Neuronal stem cell (in vitro differentiated cells): Measurements from ENCODE around the gene MAD1L1.

Experiments
- DNase-seq: peaks from one replicate; pipeline ENCODE4 v3.0.0-alpha.2; 2013; ENCODE audit warnings: low spot score
- H2AFZ ChIP-seq: one replicate; pipeline ENCODE4 v1.6.1; 2013; ENCODE audit warnings: mild to moderate bottlenecking, low read length, inconsistent platforms
- H2AK5ac ChIP-seq: 2 replicates; pipeline ENCODE4 v1.6.1; 2013; ENCODE audit warnings: low read depth, mild to moderate bottlenecking, inconsistent platforms, low read length, moderate library complexity, mixed read lengths
- H2BK120ac ChIP-seq: 2 replicates; pipeline ENCODE4 v1.6.1; 2013; ENCODE audit warnings: low read depth, mild to moderate bottlenecking, inconsistent platforms, low read length, moderate library complexity, mixed read lengths
- H2BK12ac ChIP-seq: one replicate; pipeline ENCODE4 v1.6.1; 2013; ENCODE audit warnings: low read length, inconsistent platforms
- H2BK15ac ChIP-seq: 2 replicates; pipeline ENCODE4 v1.6.1; 2013; ENCODE audit warnings: mild to moderate bottlenecking, low read length, inconsistent platforms, mixed read lengths
- H2BK5ac ChIP-seq: one replicate; pipeline ENCODE4 v1.6.1; 2013; ENCODE audit warnings: inconsistent platforms, mild to moderate bottlenecking, low read length, moderate library complexity
- H3K14ac ChIP-seq: one replicate; pipeline ENCODE4 v1.6.1; 2013; ENCODE audit warnings: low read length, inconsistent platforms
- H3K18ac ChIP-seq: 2 replicates; pipeline ENCODE4 v1.6.1; 2013; ENCODE audit warnings: low read length, inconsistent platforms
- H3K23ac ChIP-seq: 2 replicates; pipeline ENCODE4 v1.6.1; 2013; ENCODE audit warnings: low read depth, mild to moderate bottlenecking, mixed read lengths, low read length, inconsistent platforms; ENCODE audit not compliant: poor library complexity
- H3K27ac ChIP-seq: replicated peaks from 3 replicates; pipeline ENCODE4 v1.5.1; 2013; ENCODE audit warnings: low read length, inconsistent platforms
- H3K27me3 ChIP-seq, 3 experiments: 2 replicates each; pipeline ENCODE4 v1.6.1; 2013; ENCODE audit warnings: low read length in 3 of 3, mild to moderate bottlenecking in 2 of 3, inconsistent platforms in 1 of 3, low read depth in 1 of 3, mixed read lengths in 1 of 3, moderate library complexity in 1 of 3; ENCODE audit not compliant: control insufficient read depth in 3 of 3, insufficient read depth in 3 of 3
- H3K36me3 ChIP-seq, 2 donors: replicated peaks in 1 of 2; 2 replicates each; pipeline ENCODE4 v1.6.1; 2013; ENCODE audit warnings: low read length in 2 of 2; ENCODE audit not compliant: control insufficient read depth in 2 of 2, insufficient read depth in 2 of 2
- H3K4ac ChIP-seq: 2 replicates; pipeline ENCODE4 v1.6.1; 2013; ENCODE audit warnings: inconsistent platforms, mild to moderate bottlenecking, low read length, moderate library complexity
- H3K4me1 ChIP-seq, 2 donors: 1 replicate in 1 of 2; 2 replicates in 1 of 2; pipeline ENCODE4 v1.6.1; 2013; ENCODE audit warnings: low read length in 2 of 2, low read depth in 1 of 2; ENCODE audit not compliant: control insufficient read depth in 2 of 2, insufficient read depth in 1 of 2
- H3K4me2 ChIP-seq: one replicate; pipeline ENCODE4 v1.6.1; 2013; ENCODE audit warnings: mild to moderate bottlenecking, low read length, inconsistent platforms; ENCODE audit not compliant: insufficient read depth, poor library complexity, severe bottlenecking
- H3K4me3 ChIP-seq, 2 donors: 2 replicates each; pipeline ENCODE4 v1.5.1; 2013; ENCODE audit warnings: low read length in 2 of 2, mild to moderate bottlenecking in 2 of 2, inconsistent platforms in 1 of 2, moderate library complexity in 1 of 2
- H3K79me1 ChIP-seq: one replicate; pipeline ENCODE4 v1.6.1; 2013; ENCODE audit warnings: low read depth, mild to moderate bottlenecking, inconsistent platforms, low read length, moderate library complexity
- H3K9ac ChIP-seq: one replicate; pipeline ENCODE4 v1.6.1; 2013; ENCODE audit warnings: mild to moderate bottlenecking, low read depth, low read length, inconsistent platforms; ENCODE audit not compliant: poor library complexity
- H3K9me3 ChIP-seq, 2 donors: replicated peaks in 1 of 2; 2 replicates each; pipeline versions ENCODE3 to v1.6.1; 2013; ENCODE audit warnings: low read length in 2 of 2, mild to moderate bottlenecking in 2 of 2, inconsistent platforms in 1 of 2, low read depth in 1 of 2, mixed read lengths in 1 of 2, moderate library complexity in 1 of 2; ENCODE audit not compliant: control insufficient read depth in 2 of 2, insufficient read depth in 1 of 2
- H4K8ac ChIP-seq: one replicate; pipeline ENCODE4 v1.6.1; 2013; ENCODE audit warnings: low read depth, mild to moderate bottlenecking, inconsistent platforms, low read length, moderate library complexity
- H4K91ac ChIP-seq: one replicate; pipeline ENCODE4 v1.6.1; 2013; ENCODE audit warnings: low read length, low read depth, mild to moderate bottlenecking, inconsistent platforms; ENCODE audit not compliant: poor library complexity
- WGBS, 2 donors: extraction: QIAGEN DNeasy Blood & Tissue Kit; methylation state at CpG; one replicate each; pipeline ENCODE4 v1.1.7; 2013; ENCODE audit warnings: missing lambda C conversion rate in 2 of 2, mixed read lengths in 1 of 2; ENCODE audit not compliant: insufficient read length in 2 of 2, insufficient replicate concordance in 1 of 2; ENCODE audit errors: extremely low coverage in 2 of 2; 5-methylcytosine and 5-hydroxymethylcytosine counted together

The MAD1L1 gene

GRCh38 chr7:2134740-2135139, 98.0 kb downstream of the MAD1L1 start:
- H3K27me3 ChIP-seq: no peaks in the 10 kb centered on the region
- H3K23ac ChIP-seq: no peak overlapping the region
- H3K4me2 ChIP-seq: no peak overlapping the region
- no peak overlapping the region for H3K4me3 ChIP-seq
- H2BK15ac ChIP-seq: no peak overlapping the region
- H2AK5ac ChIP-seq: no peak overlapping the region
- H4K91ac ChIP-seq: no peak overlapping the region
- peaks cover 0 to 9% of the 10 kb centered on the region in 2 donors for H3K4me1 ChIP-seq
- H3K9ac ChIP-seq: no peak overlapping the region
- no peak overlapping the region for H3K14ac ChIP-seq
- WGBS, 2 donors: no CpG with 5 or more reads among the region's 5 CpGs
- H3K9me3 ChIP-seq: peaks cover 2 to 3% of the 10 kb centered on the region in 2 donors
- peaks cover 4% of the 10 kb centered on the region for H3K79me1 ChIP-seq
- H3K27ac ChIP-seq: no peak overlapping the region
- DNase-seq: no peak
- H3K18ac ChIP-seq: no peak overlapping the region
- H4K8ac ChIP-seq: no peak overlapping the region
- no peak overlapping the region for H3K4ac ChIP-seq
- H2BK120ac ChIP-seq: no peak overlapping the region
- H2BK5ac ChIP-seq: no peak overlapping the region
- H2BK12ac ChIP-seq: no peak overlapping the region
- H2AFZ ChIP-seq: no peak overlapping the region
- H3K36me3 ChIP-seq: peaks cover 8 to 28% of the 10 kb centered on the region in 2 donors

DNA sequence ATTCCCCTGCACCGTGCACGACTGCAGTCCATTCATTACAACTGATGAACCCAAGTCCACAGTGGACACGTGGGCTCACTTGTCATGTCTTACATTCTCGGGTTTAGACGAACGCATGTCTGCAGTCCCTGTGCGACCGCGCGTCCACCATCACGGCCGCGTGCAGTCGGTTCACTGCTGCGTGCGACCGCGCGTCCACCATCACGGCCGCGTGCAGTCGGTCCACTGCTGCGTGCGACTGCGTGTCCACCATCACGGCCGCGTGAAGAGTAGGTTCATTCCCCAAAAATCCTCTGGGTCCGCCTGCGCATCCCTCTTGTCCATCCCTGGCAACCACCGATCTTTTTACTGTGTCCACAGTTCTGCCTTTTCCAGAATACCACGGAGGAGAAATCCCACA, 100.5 kb downstream of the MAD1L1 start:
- whole genome bisulfite sequencing, 2 donors: no CpG with 5 or more reads among the region's 33 CpGs
- no peak overlapping the region for H3K4me2 ChIP-seq
- H3K27ac ChIP-seq: no peak overlapping the region
- no peak overlapping the region for H3K14ac ChIP-seq
- no peak overlapping the region for H4K91ac ChIP-seq
- H4K8ac ChIP-seq: peak overlapping the region; percentile 32
- H3K4ac ChIP-seq: no peak overlapping the region
- no peak overlapping the region for H2BK15ac ChIP-seq
- H3K18ac ChIP-seq: no peak overlapping the region
- H2BK120ac ChIP-seq: no peak overlapping the region
- H3K27me3 ChIP-seq: no peaks in the 10 kb centered on the region
- peaks cover 6 to 8% of the 10 kb centered on the region in 2 donors for H3K4me1 ChIP-seq
- H2BK5ac ChIP-seq: no peak overlapping the region
- peak overlapping the region in 1 of 2 donors; percentile 32 for H3K4me3 ChIP-seq
- H2BK12ac ChIP-seq: no peak overlapping the region
- peaks cover 10 to 24% of the 10 kb centered on the region in 2 donors for H3K36me3 ChIP-seq
- no peak for DNase-seq
- H3K9ac ChIP-seq: no peak overlapping the region
- peak overlapping the region; percentile 87 for H3K23ac ChIP-seq
- no peaks in the 10 kb centered on the region for H3K79me1 ChIP-seq
- H3K9me3 ChIP-seq: peaks cover 2 to 3% of the 10 kb centered on the region in 2 donors
- no peak overlapping the region for H2AK5ac ChIP-seq
- H2AFZ ChIP-seq: no peak overlapping the region

DNA sequence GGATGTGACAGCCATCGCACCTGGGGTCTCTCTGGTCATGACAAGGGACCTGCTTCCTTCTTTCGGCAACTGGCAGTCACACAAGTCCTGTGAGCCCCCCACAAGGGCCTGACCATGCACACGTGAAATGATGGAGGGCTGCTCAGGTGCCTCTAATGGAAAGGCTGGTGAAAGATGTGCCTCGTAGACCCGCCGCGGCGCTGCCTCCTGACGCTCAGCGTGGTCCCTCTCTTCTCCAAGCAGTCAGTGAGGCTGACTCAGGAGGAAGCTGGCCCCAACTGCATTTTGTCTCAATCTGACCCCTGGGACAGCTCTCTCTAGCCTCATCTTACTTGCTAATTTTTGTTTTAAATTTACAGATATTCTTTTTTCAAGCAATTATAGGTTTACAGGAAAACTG, 100.9 kb downstream of the MAD1L1 start:
- WGBS, 2 donors: no CpG with 5 or more reads among the region's 10 CpGs
- no peak overlapping the region for H3K4me3 ChIP-seq
- no peak overlapping the region for H3K9ac ChIP-seq
- H2BK120ac ChIP-seq: no peak overlapping the region
- H3K4me1 ChIP-seq: peaks cover 6 to 8% of the 10 kb centered on the region in 2 donors
- H3K36me3 ChIP-seq: peaks cover 10 to 24% of the 10 kb centered on the region in 2 donors
- H2BK5ac ChIP-seq: no peak overlapping the region
- no peak overlapping the region for H3K14ac ChIP-seq
- H3K79me1 ChIP-seq: no peaks in the 10 kb centered on the region
- H3K9me3 ChIP-seq: peaks cover 2 to 3% of the 10 kb centered on the region in 2 donors
- H3K27me3 ChIP-seq: no peaks in the 10 kb centered on the region
- H2BK15ac ChIP-seq: no peak overlapping the region
- no peak overlapping the region for H4K8ac ChIP-seq
- H4K91ac ChIP-seq: no peak overlapping the region
- no peak overlapping the region for H3K23ac ChIP-seq
- H3K18ac ChIP-seq: peak overlapping the region; percentile 7
- H3K4me2 ChIP-seq: no peak overlapping the region
- no peak overlapping the region for H3K27ac ChIP-seq
- H2BK12ac ChIP-seq: no peak overlapping the region
- H2AFZ ChIP-seq: no peak overlapping the region
- no peak for DNase-seq
- H2AK5ac ChIP-seq: no peak overlapping the region
- no peak overlapping the region for H3K4ac ChIP-seq

DNA sequence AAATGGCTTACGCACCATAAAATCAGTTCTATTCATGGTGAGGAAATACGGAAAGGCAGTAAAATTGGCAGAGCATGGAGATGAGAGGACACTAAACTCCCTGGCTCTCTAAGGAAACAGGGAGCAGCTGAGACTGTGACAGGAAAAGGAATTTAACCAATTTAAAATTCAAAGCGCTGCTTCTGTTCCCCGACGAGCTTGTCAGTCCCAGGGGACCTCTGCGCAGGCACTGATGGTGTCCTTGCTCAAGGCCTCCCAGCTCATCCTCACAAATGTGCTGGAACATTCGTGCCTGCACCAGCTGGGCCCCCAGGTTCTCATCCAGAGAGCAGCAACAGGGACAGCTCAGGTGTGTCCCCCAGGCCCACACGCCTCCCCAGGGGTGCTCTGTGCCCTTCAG, 101.4 kb downstream of the MAD1L1 start:
- DNase-seq: no peak
- Histone ChIP-seq H3K27ac (no peak overlapping the region), H2BK120ac (no peak overlapping the region), H3K4me3 (no peak overlapping the region), H2BK12ac (no peak overlapping the region), H4K91ac (no peak overlapping the region), H2BK5ac (no peak overlapping the region), H2AK5ac (no peak overlapping the region), H4K8ac (no peak overlapping the region), H3K9ac (no peak overlapping the region), H3K4ac (no peak overlapping the region), H3K18ac (peak overlapping the region; percentile 7), H3K79me1 (no peaks in the 10 kb centered on the region), H3K4me2 (no peak overlapping the region), H3K4me1 (peaks cover 6 to 8% of the 10 kb centered on the region in 2 donors), H3K23ac (no peak overlapping the region), H2BK15ac (no peak overlapping the region), H3K14ac (no peak overlapping the region), H2AFZ (no peak overlapping the region), H3K36me3 (peaks cover 10 to 21% of the 10 kb centered on the region in 2 donors), H3K9me3 (peaks cover 2 to 3% of the 10 kb centered on the region in 2 donors), H3K27me3 (no peaks in the 10 kb centered on the region)
- no CpG with 5 or more reads among the region's 8 CpGs for WGBS, 2 donors
